ENCODE measurements around the gene CTNNBL1. TPM values are rescaled to one million over a fixed set of nuclear protein-coding genes. Genes with fewer than 3 reads are reported as not detected.

The CTNNBL1 gene, protein sequence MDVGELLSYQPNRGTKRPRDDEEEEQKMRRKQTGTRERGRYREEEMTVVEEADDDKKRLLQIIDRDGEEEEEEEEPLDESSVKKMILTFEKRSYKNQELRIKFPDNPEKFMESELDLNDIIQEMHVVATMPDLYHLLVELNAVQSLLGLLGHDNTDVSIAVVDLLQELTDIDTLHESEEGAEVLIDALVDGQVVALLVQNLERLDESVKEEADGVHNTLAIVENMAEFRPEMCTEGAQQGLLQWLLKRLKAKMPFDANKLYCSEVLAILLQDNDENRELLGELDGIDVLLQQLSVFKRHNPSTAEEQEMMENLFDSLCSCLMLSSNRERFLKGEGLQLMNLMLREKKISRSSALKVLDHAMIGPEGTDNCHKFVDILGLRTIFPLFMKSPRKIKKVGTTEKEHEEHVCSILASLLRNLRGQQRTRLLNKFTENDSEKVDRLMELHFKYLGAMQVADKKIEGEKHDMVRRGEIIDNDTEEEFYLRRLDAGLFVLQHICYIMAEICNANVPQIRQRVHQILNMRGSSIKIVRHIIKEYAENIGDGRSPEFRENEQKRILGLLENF
- 10 to 100 TPM; 24.8 to 46.0 TPM for total RNA-seq

DNA sequence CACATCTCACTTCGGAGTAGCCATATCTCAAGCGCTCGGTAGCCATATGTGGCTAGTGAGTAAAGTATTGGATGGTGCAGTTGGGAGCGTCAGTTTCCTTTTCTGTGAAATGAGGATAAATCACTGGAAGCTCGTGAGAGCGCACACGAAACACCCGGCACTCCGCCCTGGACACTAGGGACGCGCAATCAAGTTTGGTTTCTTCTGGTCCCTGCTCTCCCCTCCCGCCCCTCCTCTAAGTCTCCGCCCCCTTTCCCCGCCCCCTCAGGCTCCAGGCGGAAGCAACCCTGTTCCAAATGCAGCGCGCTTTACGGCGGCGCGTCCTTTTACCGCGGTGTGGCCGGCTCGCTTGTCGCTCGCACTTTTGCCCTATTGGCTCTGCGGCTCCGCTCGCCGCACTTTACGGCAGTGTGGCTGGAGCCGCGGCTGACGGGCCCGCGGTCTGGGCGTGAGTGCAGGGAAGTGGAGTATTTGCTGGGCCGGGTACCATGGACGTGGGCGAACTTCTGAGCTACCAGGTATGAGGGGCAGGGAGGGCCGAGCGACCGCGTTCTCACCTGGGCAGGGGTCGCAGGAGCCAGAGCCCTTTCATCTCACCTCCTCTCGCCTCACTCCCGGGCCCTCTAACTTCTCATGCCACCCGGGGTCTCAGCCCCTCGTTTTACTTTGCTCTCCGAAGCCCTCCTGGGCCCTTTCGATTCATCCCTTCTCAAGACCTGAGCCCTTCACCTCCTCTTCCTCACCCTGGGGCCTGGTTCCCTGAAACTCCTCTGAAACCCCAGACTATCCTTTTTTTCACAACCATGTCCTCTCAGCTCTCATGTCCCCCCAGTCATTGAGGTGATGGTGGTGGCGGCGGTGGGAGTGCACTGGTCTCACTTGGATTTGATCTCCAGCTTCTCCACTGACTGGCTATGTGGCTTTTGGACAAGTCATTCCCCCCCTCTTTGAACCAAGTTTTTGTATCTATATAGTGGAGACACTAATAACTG lies at the start of gene CTNNBL1:
TSS of gene CTNNBL1 (plus strand) at position 396 of the 992 bp plus-strand sequence. CDS start at position 489, 93 bp downstream.

GRCh38 chr20:37902504-37903313 lies 208.9 kb downstream of the CTNNBL1 start, which contains the start of gene VSTM2L:
Gene VSTM2L, plus strand, starts transcription at chr20:37903127. Its CDS starts 224 bp downstream, at chr20:37903351.

Other genes starting within 250 kb of the CTNNBL1 start
- gene NNAT, start 172.8 kb upstream of the CTNNBL1 start, total RNA-seq: under 1 TPM in 1 of 2 donors, not detected in 1; under 0.01 TPM
- 10 to 100 TPM; 26.5 to 29.0 TPM for gene BLCAP, start 166.2 kb upstream of the CTNNBL1 start, total RNA-seq
- gene VSTM2L, start 209.1 kb downstream of the CTNNBL1 start, total RNA-seq: 1 to 10 TPM in 1 of 2 donors, under 1 TPM in 1; 0.33 to 4.5 TPM